GM21367 (cell line): ENCODE measurements around the gene IGFBP3.
"Not testable (repeated sequence)": the region's sequence is repeated elsewhere in the genome, so short reads cannot be mapped to it uniquely, and the experiment has no call there.

Experiments used
- ATAC-seq: cut with Tn5 transposase; IDR thresholded peaks from one replicate; pipeline ENCODE4 v1.9.1; 2021; ENCODE audit not compliant: unreplicated experiment

Gene IGFBP3

GRCh38 chr7:45920502-45921380, at the start of gene IGFBP3:
TSS of gene IGFBP3 (minus strand) at chr7:45921272. CDS start at chr7:45921140, 132 bp downstream.
- ATAC-seq = no peak

- ATAC-seq = no peak
Observed at GRCh38 chr7:45970454-45970853, 49.4 kb upstream of the IGFBP3 start.

- ATAC-seq = no peak
Observed at GRCh38 chr7:45969940-45970339, 48.9 kb upstream of the IGFBP3 start.

- no peak for ATAC-seq
Observed at GRCh38 chr7:45968856-45969541, 47.9 kb upstream of the IGFBP3 start.

- ATAC-seq = no peak
Observed at GRCh38 chr7:45968312-45968711, 47.2 kb upstream of the IGFBP3 start.

- no peak for ATAC-seq
Observed at GRCh38 chr7:45967591-45968157, 46.6 kb upstream of the IGFBP3 start.

- ATAC-seq = no peak
Observed at GRCh38 chr7:45962861-45963260, 41.8 kb upstream of the IGFBP3 start.

GRCh38 chr7:45957721-45958120, 36.6 kb upstream of the IGFBP3 start:
- no peak for ATAC-seq

- no peak for ATAC-seq
Observed at GRCh38 chr7:45955286-45955685, 34.2 kb upstream of the IGFBP3 start.

- ATAC-seq = not testable (repeated sequence)
Observed at GRCh38 chr7:45953055-45953454, 32.0 kb upstream of the IGFBP3 start.

GRCh38 chr7:45944058-45944457, 23.0 kb upstream of the IGFBP3 start:
- ATAC-seq = no peak

- ATAC-seq = no peak
Observed at GRCh38 chr7:45940939-45941338, 19.9 kb upstream of the IGFBP3 start.

- ATAC-seq = not testable (repeated sequence)
Observed at GRCh38 chr7:45940237-45940781, 19.2 kb upstream of the IGFBP3 start.

GRCh38 chr7:45939574-45939973, 18.5 kb upstream of the IGFBP3 start:
- no peak for ATAC-seq

GRCh38 chr7:45938626-45939302, 17.7 kb upstream of the IGFBP3 start:
- ATAC-seq = no peak

GRCh38 chr7:45937862-45938261, 16.8 kb upstream of the IGFBP3 start:
- ATAC-seq = no peak

- no peak for ATAC-seq
Observed at GRCh38 chr7:45937301-45937700, 16.2 kb upstream of the IGFBP3 start.

GRCh38 chr7:45930967-45931366, 9.9 kb upstream of the IGFBP3 start:
- no peak for ATAC-seq

- ATAC-seq = no peak
Observed at GRCh38 chr7:45927721-45928120, 6.6 kb upstream of the IGFBP3 start.

- ATAC-seq = no peak
Observed at GRCh38 chr7:45924283-45924682, 3.2 kb upstream of the IGFBP3 start.

GRCh38 chr7:45923818-45924217, 2.7 kb upstream of the IGFBP3 start:
- ATAC-seq = no peak
